WTC11 (cell line): ENCODE results near the gene POLDIP3. TPM values are rescaled to one million over a fixed set of nuclear protein-coding genes. Genes with fewer than 3 reads are reported as not detected.

Experiments
- ATAC-seq: fragments of 200-7000 bp; cut with Tn5 transposase; 2 replicates; pipeline ENCODE4 v1.10.0; 2021; ENCODE audit warnings: mild to moderate bottlenecking, moderate library complexity
- CTCF ChIA-PET: fragments of 300-600 bp; sonication (Branson Sonifier 250); formaldehyde crosslinking; loops from one replicate; lab custom pipeline; 2021; ENCODE audit warnings: antibody characterized with exemption; lab: Charles Lee
- POLR2A ChIA-PET: fragments of 350-600 bp; sonication (Branson Sonifier 250); formaldehyde crosslinking; loops from one replicate; lab custom pipeline; 2021; ENCODE audit warnings: antibody characterized with exemption; lab: Charles Lee
- DNase-seq: peaks from one replicate; pipeline ENCODE4 v3.0.0; 2021; ENCODE audit warnings: low spot score
- H3K27ac Mint-ChIP-seq: 2 replicates; pipeline ENCODE4 v1.8.0; 2021; ENCODE audit warnings: mixed read lengths
- H3K27me3 Mint-ChIP-seq: 2 replicates; pipeline ENCODE4 v1.8.0; 2021; ENCODE audit warnings: low read depth, mild to moderate bottlenecking, moderate library complexity, mixed read lengths
- H3K36me3 Mint-ChIP-seq: 2 replicates; pipeline ENCODE4 v1.8.0; 2021; ENCODE audit warnings: mixed read lengths
- H3K4me1 Mint-ChIP-seq: 2 replicates; pipeline ENCODE4 v1.8.0; 2022; ENCODE audit warnings: mixed read lengths
- H3K4me3 Mint-ChIP-seq: 2 replicates; pipeline ENCODE4 v1.8.0; 2021; ENCODE audit warnings: mild to moderate bottlenecking, moderate library complexity, mixed read lengths
- H3K9me3 Mint-ChIP-seq: 2 replicates; pipeline ENCODE4 v1.8.0; 2021; ENCODE audit warnings: mixed read lengths
- CBFB ChIP-seq: sonication (generic); formaldehyde crosslinking; IDR thresholded peaks from 2 replicates; pipeline ENCODE4 v1.8.1; 2022; ENCODE audit warnings: mild to moderate bottlenecking, low read depth, missing genetic modification reagents
- E2F4 ChIP-seq: sonication (generic); formaldehyde crosslinking; IDR thresholded peaks from 2 replicates; pipeline ENCODE4 v1.8.1; 2022; ENCODE audit warnings: low read depth, mild to moderate bottlenecking, moderate library complexity, missing genetic modification reagents, borderline replicate concordance
- GTF2I ChIP-seq: fragments of 250-450 bp; sonication (Bioruptor Pico); conservative IDR thresholded peaks from 2 replicates; pipeline ENCODE4 v1.4.0; 2021; ENCODE audit warnings: mild to moderate bottlenecking
- JAZF1 ChIP-seq: fragments of 250-450 bp; sonication (Bioruptor Pico); IDR thresholded peaks from 2 replicates; pipeline ENCODE4 v1.9.0; 2021; ENCODE audit warnings: moderate library complexity, mild to moderate bottlenecking, inconsistent platforms
- NR1H2 ChIP-seq: sonication (generic); formaldehyde crosslinking; IDR thresholded peaks from 2 replicates; pipeline ENCODE4 v1.9.0; 2021; ENCODE audit warnings: mild to moderate bottlenecking, moderate library complexity, missing genetic modification reagents
- PRDM15 ChIP-seq: sonication (generic); formaldehyde crosslinking; IDR thresholded peaks from 2 replicates; pipeline ENCODE4 v1.8.0; 2022; ENCODE audit warnings: missing genetic modification reagents
- SOX15 ChIP-seq: fragments of 250-450 bp; sonication (Bioruptor Pico); IDR thresholded peaks from 2 replicates; pipeline ENCODE4 v1.9.0; 2021; ENCODE audit warnings: mild to moderate bottlenecking
- USF2 ChIP-seq: sonication (generic); formaldehyde crosslinking; IDR thresholded peaks from 2 replicates; pipeline ENCODE4 v1.8.1; 2023; ENCODE audit warnings: mild to moderate bottlenecking, missing genetic modification reagents, moderate library complexity
- ZBTB21 ChIP-seq: sonication (generic); formaldehyde crosslinking; IDR thresholded peaks from 2 replicates; pipeline ENCODE4 v1.8.1; 2023; ENCODE audit warnings: mild to moderate bottlenecking, missing genetic modification reagents, borderline replicate concordance
- ZNF512 ChIP-seq: sonication (generic); formaldehyde crosslinking; IDR thresholded peaks from 2 replicates; pipeline ENCODE4 v1.8.1; 2022; ENCODE audit warnings: missing genetic modification reagents, borderline replicate concordance
- ZNF671 ChIP-seq: fragments of 250-450 bp; sonication (Bioruptor Pico); IDR thresholded peaks from 2 replicates; pipeline ENCODE4 v1.8.0; 2021; ENCODE audit warnings: mild to moderate bottlenecking
- total RNA-seq: library from RNA; stranded (reverse); gene quantifications from 3 replicates; pipeline ENCODE4 v1.2.3, GENCODE V29; 2021
- TF ChIP-seq, protein P1 (sequence below): sonication (generic); formaldehyde crosslinking; IDR thresholded peaks from 2 replicates; pipeline ENCODE4 v1.8.0; 2023; ENCODE audit warnings: mild to moderate bottlenecking, missing genetic modification reagents
- TF ChIP-seq, protein P2 (sequence below): sonication (generic); formaldehyde crosslinking; IDR thresholded peaks from 2 replicates; pipeline ENCODE4 v1.8.0; 2022; ENCODE audit warnings: mild to moderate bottlenecking, missing genetic modification reagents
- TF ChIP-seq, protein P3 (sequence below): sonication (generic); formaldehyde crosslinking; conservative IDR thresholded peaks from 2 replicates; pipeline ENCODE4 v1.8.1; 2022; ENCODE audit warnings: mild to moderate bottlenecking, missing genetic modification reagents

POLDIP3 gene
- total RNA-seq, 1 experiment from 2014 or later: 73.2 TPM

GRCh38 chr22:42586381-42586780, 28.3 kb downstream of the POLDIP3 start:
- TF ChIP-seq PRDM15 (CRISPR knock-in tag): no peak
- no peak for TF ChIP-seq CBFB (CRISPR knock-in tag)
- TF ChIP-seq, protein P1, sequence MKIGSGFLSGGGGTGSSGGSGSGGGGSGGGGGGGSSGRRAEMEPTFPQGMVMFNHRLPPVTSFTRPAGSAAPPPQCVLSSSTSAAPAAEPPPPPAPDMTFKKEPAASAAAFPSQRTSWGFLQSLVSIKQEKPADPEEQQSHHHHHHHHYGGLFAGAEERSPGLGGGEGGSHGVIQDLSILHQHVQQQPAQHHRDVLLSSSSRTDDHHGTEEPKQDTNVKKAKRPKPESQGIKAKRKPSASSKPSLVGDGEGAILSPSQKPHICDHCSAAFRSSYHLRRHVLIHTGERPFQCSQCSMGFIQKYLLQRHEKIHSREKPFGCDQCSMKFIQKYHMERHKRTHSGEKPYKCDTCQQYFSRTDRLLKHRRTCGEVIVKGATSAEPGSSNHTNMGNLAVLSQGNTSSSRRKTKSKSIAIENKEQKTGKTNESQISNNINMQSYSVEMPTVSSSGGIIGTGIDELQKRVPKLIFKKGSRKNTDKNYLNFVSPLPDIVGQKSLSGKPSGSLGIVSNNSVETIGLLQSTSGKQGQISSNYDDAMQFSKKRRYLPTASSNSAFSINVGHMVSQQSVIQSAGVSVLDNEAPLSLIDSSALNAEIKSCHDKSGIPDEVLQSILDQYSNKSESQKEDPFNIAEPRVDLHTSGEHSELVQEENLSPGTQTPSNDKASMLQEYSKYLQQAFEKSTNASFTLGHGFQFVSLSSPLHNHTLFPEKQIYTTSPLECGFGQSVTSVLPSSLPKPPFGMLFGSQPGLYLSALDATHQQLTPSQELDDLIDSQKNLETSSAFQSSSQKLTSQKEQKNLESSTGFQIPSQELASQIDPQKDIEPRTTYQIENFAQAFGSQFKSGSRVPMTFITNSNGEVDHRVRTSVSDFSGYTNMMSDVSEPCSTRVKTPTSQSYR (CRISPR knock-in tag): no peak
- TF ChIP-seq, protein P2, sequence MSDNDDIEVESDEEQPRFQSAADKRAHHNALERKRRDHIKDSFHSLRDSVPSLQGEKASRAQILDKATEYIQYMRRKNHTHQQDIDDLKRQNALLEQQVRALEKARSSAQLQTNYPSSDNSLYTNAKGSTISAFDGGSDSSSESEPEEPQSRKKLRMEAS (CRISPR knock-in tag): no peak
- no peak for TF ChIP-seq E2F4 (CRISPR knock-in tag)
- no peak for ATAC-seq
- Mint-ChIP-seq H3K36me3 (peaks cover 56% of the 10 kb centered on the region), H3K9me3 (no peaks in the 10 kb centered on the region), H3K4me3 (no peak overlapping the region), H3K4me1 (peaks cover 3% of the 10 kb centered on the region), H3K27ac (no peak overlapping the region), H3K27me3 (no peaks in the 10 kb centered on the region)
- DNase-seq: no peak
- ChIA-PET CTCF (no interaction called here), POLR2A (no interaction called here)

GRCh38 chr22:42585096-42585495, 29.6 kb downstream of the POLDIP3 start:
- Mint-ChIP-seq H3K36me3 (peaks cover 47% of the 10 kb centered on the region), H3K27me3 (no peaks in the 10 kb centered on the region), H3K27ac (no peak overlapping the region), H3K9me3 (no peaks in the 10 kb centered on the region), H3K4me1 (peaks cover 6% of the 10 kb centered on the region), H3K4me3 (no peak overlapping the region)
- no peak for TF ChIP-seq USF2
- TF ChIP-seq SOX15 (CRISPR knock-in tag): no peak
- TF ChIP-seq JAZF1 (CRISPR knock-in tag): no peak
- no peak for TF ChIP-seq GTF2I (CRISPR knock-in tag)
- no peak for TF ChIP-seq ZNF671
- TF ChIP-seq ZNF512 (CRISPR knock-in tag): no peak
- TF ChIP-seq, protein P3, sequence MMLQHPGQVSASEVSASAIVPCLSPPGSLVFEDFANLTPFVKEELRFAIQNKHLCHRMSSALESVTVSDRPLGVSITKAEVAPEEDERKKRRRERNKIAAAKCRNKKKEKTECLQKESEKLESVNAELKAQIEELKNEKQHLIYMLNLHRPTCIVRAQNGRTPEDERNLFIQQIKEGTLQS: no peak
- no peak for TF ChIP-seq ZBTB21 (CRISPR knock-in tag)
- TF ChIP-seq NR1H2 (CRISPR knock-in tag): no peak
- no peak for DNase-seq
- ChIA-PET POLR2A (interaction anchor here (0.6 to 0.8 kb wide), 2 partner anchors 12 to 77 kb away, joined by 3 read pairs; no protein-coding TSS in a partner anchor), CTCF (interaction anchor here (0.9 kb wide), 1 partner anchor 25 kb away, joined by 3 read pairs; no protein-coding TSS in a partner anchor)
- ATAC-seq: no peak
